HG03442 (cell line): Measurements from ENCODE around the gene CELF2.
A peak's percentile ranks its signal among the peaks of the same experiment; 100 is the strongest.

Experiments used
- ATAC-seq: cut with Tn5 transposase; IDR thresholded peaks from one replicate; pipeline ENCODE4 v1.9.1; 2021; ENCODE audit warnings: mild to moderate bottlenecking, moderate library complexity; ENCODE audit not compliant: unreplicated experiment

The CELF2 gene

DNA sequence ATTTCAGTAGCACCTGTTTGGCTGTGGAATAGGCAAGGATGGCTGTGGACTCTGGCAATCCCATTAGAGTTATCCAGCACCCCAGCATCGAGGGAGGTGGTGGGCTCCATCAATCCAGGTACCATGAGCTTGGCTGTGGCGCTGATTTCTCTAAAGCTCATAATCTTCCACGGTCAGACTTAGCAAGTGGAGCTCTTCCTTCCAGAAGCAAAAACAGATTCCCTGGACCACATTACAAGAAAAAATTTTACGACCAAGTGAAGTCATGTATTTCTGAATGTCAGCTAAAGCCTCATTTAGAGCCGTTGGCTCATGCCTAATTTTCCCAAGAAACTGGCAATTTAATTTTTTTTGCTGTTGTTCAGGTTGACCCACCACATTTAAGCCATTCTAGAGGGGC, 135.1 kb downstream of the CELF2 start:
- no peak for ATAC-seq

DNA sequence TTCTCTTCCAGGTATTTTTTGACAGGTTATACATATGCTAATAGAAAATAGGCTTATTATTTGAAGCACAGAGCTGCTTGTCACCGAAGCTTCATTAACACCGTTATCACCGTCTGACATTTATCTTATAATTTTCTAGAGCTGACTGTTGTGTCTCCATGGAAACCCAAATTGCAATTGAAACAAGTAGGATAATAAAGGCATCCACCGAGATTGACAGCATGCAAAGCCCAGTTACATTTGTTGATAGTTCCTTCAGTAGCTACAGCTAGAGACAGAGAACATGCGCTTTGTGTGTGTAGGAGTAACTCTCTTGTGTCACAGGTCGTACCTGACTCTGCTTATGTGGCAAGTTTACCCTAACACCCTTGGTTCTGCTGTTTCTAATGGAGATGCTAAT, 135.6 kb downstream of the CELF2 start:
- ATAC-seq = no peak

GRCh38 chr10:11153766-11154165, 136.1 kb downstream of the CELF2 start:
- ATAC-seq = no peak

GRCh38 chr10:11154333-11154732, 136.7 kb downstream of the CELF2 start:
- peak; percentile 52 for ATAC-seq

DNA sequence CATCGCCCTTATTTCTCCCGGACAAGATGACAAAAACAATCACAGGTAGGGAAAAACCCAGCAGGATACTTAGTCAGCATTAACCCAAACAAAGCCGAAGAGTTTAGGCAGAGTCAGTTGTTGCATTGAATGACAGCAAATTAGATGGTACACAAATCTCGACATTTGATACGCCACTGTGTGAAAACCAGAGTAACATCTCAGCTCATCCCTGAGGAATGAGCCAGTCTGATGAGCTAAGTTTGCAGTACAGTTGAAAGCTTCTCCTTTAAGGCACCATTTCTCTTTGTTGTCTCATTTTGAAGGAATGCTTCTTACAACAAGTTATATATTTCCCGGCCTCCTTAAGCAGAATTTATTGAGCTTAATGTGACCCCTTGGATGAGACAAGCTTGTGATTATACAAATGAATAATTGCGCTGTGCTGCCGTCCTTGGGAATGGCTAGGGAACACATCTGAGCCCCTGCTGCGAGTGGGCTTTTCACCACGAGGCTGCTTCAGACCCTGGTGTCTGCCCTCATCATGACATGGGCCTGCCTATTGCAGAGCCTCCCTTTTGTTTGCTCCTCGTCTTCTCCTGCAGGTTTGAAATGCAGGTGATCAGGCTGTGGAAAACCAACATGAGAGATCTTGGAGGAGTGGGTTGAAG, 137.3 kb downstream of the CELF2 start:
- no peak for ATAC-seq

GRCh38 chr10:11156480-11156879, 138.8 kb downstream of the CELF2 start:
- ATAC-seq = no peak

GRCh38 chr10:11157292-11158076, 139.8 kb downstream of the CELF2 start:
- peak; percentile 40 for ATAC-seq

DNA sequence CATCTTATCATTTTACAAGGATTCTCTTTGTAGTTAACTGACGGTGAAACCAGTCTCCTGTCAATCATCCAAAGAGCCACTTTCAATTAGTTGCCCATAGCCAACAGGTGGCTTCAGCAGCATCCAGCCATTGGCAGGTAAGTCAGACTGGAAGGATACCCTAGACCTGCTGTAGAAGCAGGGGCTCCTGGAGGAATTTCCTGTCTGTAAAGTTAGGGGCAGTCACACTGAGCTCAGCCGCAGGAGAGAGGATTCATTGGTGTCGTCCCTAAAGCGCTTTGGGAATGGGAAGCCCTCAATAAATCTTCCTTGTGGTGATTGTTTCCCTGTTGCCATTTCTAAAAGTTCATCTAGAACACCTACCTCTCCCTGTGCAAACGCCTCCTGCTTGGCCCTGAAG, 140.4 kb downstream of the CELF2 start:
- ATAC-seq = no peak

GRCh38 chr10:11159543-11160215, 142.0 kb downstream of the CELF2 start:
- ATAC-seq = no peak

GRCh38 chr10:11161096-11161495, 143.4 kb downstream of the CELF2 start:
- no peak for ATAC-seq

- no peak for ATAC-seq
Observed at GRCh38 chr10:11161910-11162309, 144.2 kb downstream of the CELF2 start.

- ATAC-seq = peak; percentile 69
Observed at GRCh38 chr10:11162828-11163599, 145.3 kb downstream of the CELF2 start.

GRCh38 chr10:11163780-11164550, 146.3 kb downstream of the CELF2 start:
- ATAC-seq = no peak

DNA sequence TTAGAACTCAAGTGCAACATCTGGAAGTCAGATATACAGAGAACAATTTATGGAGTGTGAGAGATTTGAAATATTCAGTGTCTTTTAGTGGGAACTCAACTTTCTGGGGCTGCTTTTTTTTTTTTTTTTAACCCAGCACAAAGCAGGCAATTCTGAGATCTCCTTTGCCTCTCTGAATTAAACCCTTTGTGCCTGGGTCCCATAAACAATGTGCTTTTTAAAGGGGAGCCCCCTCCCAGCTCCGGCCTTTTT, 146.8 kb downstream of the CELF2 start:
- no peak for ATAC-seq

- ATAC-seq = peak; percentile 33
Observed at GRCh38 chr10:11164803-11165590, 147.3 kb downstream of the CELF2 start.

- peak; percentile 52 for ATAC-seq
Observed at GRCh38 chr10:11165591-11166543, 148.2 kb downstream of the CELF2 start.

GRCh38 chr10:11166550-11166949, 148.9 kb downstream of the CELF2 start:
- ATAC-seq = no peak

DNA sequence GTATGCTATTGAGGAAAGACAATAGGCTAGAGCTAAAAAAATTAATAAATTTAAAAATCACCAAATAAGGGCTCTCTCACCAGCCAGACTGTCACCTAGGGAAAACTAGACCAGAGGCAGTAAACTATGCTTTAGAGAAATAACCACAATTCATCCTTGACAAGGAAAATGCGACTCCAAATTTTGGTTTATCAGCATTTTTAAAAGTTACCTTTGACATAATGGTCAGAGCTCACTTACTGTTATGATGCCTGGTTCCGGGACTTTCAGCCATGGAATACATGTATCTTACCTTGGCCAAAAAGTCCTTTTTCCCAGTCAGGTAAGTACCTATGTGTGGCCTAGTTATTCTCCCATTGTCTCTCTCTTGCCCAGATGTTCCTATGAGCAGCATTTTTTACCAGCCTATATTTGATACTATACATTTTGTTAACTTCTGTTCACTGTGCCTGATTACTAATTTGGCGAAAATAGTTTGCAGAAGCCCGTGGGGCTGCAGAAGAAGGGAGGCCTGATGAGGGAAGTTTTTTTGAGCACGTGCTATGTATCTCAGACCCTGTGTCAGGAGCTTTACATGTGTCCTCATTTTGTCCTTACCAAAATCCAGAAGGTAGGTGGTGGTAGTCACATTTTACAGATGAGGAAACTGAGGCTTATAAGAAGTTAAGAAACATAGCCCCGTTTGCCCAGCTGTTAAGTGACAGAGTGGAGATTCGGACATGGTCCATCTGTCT, 149.7 kb downstream of the CELF2 start:
- ATAC-seq = no peak
